ENCODE data around the gene CFAP65. TPM values are rescaled to one million over a fixed set of nuclear protein-coding genes. Genes with fewer than 3 reads are reported as not detected.

Gene CFAP65
- total RNA-seq, 1 donor from 2014 or later = not detected

DNA sequence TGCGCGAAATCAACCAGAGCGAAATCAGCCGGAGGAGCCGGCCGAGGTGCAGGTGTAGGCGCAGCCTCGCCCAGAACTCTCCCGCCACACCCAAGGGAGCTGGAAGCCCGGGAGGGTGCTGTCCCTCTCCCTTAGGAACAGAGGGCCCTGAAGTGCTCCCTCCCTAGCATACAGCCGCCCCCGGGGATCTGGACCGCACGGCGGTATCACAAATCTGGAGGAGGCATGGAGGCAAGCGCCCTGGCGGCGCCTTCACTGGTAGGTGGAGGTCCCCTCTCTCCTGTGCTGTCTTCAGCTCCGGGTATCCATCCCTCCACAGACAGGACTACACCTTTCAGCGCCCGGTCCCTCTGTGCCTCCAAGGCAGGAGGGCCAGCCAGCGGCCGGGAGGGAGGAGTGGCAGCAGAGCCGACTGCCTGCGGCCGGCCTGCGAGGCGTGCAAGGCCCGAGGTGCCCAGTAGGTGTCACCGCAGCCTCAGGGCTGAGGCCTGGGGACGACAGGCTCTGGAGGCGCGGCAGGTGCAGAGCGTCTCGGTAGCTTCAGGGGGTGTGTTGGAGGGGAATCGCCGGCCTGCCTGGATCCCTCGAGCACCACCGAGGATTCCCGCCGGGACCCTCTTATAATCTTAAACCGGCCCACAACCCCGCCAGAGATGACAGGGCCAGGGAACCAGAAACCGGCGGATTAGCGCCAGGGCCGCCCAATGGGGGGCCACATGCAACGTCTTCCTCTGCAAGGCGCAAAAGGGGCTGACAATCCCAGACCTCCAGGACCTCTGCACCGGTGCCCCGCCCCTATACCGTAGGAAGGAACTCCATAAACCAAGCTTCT lies 16.6 kb upstream of the CFAP65 start:
- no peaks in the 10 kb centered on the region for H3K36me3 Mint-ChIP-seq (ENCODE audit: low read depth)
- intact Hi-C loops (cut with micrococcal nuclease) = loop anchor here (1.0 to 5.0 kb wide), 5 partner anchors 61 to 239 kb away; no protein-coding TSS in a partner anchor
- H3K27ac Mint-ChIP-seq = no peak overlapping the region
- peak; percentile 65 for DNase-seq (ENCODE audit: low spot score)
- peaks cover 50% of the 10 kb centered on the region for H3K27me3 Mint-ChIP-seq (ENCODE audit: low read depth)
- H3K4me1 Mint-ChIP-seq (ENCODE audit: low read depth) = peaks cover 4% of the 10 kb centered on the region
- H3K4me3 Mint-ChIP-seq (ENCODE audit: low read depth) = no peak overlapping the region
- no peaks in the 10 kb centered on the region for H3K9me3 Mint-ChIP-seq

- H3K9me3 Mint-ChIP-seq = no peaks in the 10 kb centered on the region
- H3K36me3 Mint-ChIP-seq (ENCODE audit: low read depth) = no peaks in the 10 kb centered on the region
- no peak overlapping the region for H3K27ac Mint-ChIP-seq
- peaks cover 42% of the 10 kb centered on the region for H3K27me3 Mint-ChIP-seq (ENCODE audit: low read depth)
- DNase-seq (ENCODE audit: low spot score) = no peak
- H3K4me1 Mint-ChIP-seq (ENCODE audit: low read depth) = peaks cover 4% of the 10 kb centered on the region
- no peak overlapping the region for H3K4me3 Mint-ChIP-seq (ENCODE audit: low read depth)
- intact Hi-C loops (cut with micrococcal nuclease) = loop anchor here (5.0 kb wide), 1 partner anchor 240 kb away; no protein-coding TSS in a partner anchor
These were observed 15.8 kb upstream of the CFAP65 start for GRCh38 chr2:219056896-219057708.

GRCh38 chr2:219056176-219056895 lies 15.0 kb upstream of the CFAP65 start:
- no peaks in the 10 kb centered on the region for H3K36me3 Mint-ChIP-seq (ENCODE audit: low read depth)
- peaks cover 37% of the 10 kb centered on the region for H3K27me3 Mint-ChIP-seq (ENCODE audit: low read depth)
- H3K4me3 Mint-ChIP-seq (ENCODE audit: low read depth) = no peak overlapping the region
- H3K27ac Mint-ChIP-seq = no peak overlapping the region
- DNase-seq (ENCODE audit: low spot score) = no peak
- peaks cover 2% of the 10 kb centered on the region for H3K4me1 Mint-ChIP-seq (ENCODE audit: low read depth)
- H3K9me3 Mint-ChIP-seq = no peaks in the 10 kb centered on the region
- intact Hi-C loops (cut with micrococcal nuclease) = loop anchor here (5.0 kb wide), 1 partner anchor 241 kb away; no protein-coding TSS in a partner anchor

DNA sequence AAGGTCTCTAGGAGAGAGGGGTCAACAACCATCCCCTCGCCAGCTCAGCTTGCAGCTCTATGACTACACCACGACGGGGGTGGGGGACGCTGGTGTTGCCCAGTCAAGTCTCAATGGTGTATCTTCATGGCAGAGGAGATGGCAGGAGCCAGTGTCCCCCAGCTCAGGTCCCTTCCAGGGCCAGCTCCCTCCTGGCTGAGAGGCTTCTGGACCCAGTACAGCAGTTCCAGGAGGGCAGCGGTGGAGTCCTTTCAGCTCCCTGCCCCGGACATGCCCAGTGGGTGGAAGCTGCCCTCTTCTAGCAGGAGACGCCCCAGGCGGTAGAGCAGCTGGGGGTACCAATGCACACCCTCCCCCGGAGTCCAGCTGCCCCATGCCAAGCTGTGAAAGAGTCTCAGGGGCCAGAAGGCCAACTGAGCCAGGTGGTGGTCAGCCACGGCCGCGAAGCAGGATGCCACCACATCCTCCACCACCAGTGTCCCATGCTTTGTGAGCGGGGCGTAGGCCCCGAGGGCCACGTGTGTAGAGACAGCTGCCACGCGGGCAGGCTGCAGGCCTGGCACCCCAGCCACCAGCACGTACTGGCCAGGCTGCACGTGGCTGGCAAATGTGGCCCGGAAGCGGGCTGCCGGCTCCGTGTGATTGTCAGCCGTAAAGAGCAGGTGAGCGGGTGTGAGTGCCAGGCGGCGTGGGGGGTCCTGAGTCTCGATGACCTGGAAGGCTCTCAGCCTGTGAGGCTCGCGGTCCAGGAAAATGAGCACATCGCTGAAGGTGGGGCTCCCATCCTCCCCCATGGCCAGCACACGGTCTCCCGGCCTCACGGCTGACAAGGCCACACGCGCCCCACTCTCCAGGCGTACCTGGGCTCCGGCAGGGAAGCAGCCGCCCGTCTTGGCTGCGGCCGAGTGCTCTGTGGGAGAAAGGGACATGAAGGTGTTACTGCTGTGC lies 13.9 kb upstream of the CFAP65 start:
- intact Hi-C loops (cut with micrococcal nuclease) = loop anchor here (5.0 kb wide), 1 partner anchor 242 kb away; no protein-coding TSS in a partner anchor
- H3K4me3 Mint-ChIP-seq (ENCODE audit: low read depth) = no peak overlapping the region
- no peaks in the 10 kb centered on the region for H3K9me3 Mint-ChIP-seq
- H3K27ac Mint-ChIP-seq = no peak overlapping the region
- H3K27me3 Mint-ChIP-seq (ENCODE audit: low read depth) = peaks cover 36% of the 10 kb centered on the region
- peaks cover 1% of the 10 kb centered on the region for H3K4me1 Mint-ChIP-seq (ENCODE audit: low read depth)
- no peaks in the 10 kb centered on the region for H3K36me3 Mint-ChIP-seq (ENCODE audit: low read depth)
- no peak for DNase-seq (ENCODE audit: low spot score)

- no peaks in the 10 kb centered on the region for H3K4me1 Mint-ChIP-seq (ENCODE audit: low read depth)
- no peak overlapping the region for H3K27ac Mint-ChIP-seq
- intact Hi-C loops (cut with micrococcal nuclease) = no loop called here
- H3K36me3 Mint-ChIP-seq (ENCODE audit: low read depth) = no peaks in the 10 kb centered on the region
- no peak for DNase-seq (ENCODE audit: low spot score)
- H3K27me3 Mint-ChIP-seq (ENCODE audit: low read depth) = peaks cover 24% of the 10 kb centered on the region
- no peaks in the 10 kb centered on the region for H3K9me3 Mint-ChIP-seq
- H3K4me3 Mint-ChIP-seq (ENCODE audit: low read depth) = no peak overlapping the region
These were observed 8.0 kb upstream of the CFAP65 start for GRCh38 chr2:219049282-219049681.

GRCh38 chr2:219045937-219046550 lies 4.7 kb upstream of the CFAP65 start:
- no peaks in the 10 kb centered on the region for H3K9me3 Mint-ChIP-seq
- H3K27me3 Mint-ChIP-seq (ENCODE audit: low read depth) = peaks cover 38% of the 10 kb centered on the region
- intact Hi-C loops (cut with micrococcal nuclease) = no loop called here
- peaks cover 3% of the 10 kb centered on the region for H3K4me1 Mint-ChIP-seq (ENCODE audit: low read depth)
- DNase-seq (ENCODE audit: low spot score) = no peak
- no peak overlapping the region for H3K4me3 Mint-ChIP-seq (ENCODE audit: low read depth)
- no peaks in the 10 kb centered on the region for H3K36me3 Mint-ChIP-seq (ENCODE audit: low read depth)
- no peak overlapping the region for H3K27ac Mint-ChIP-seq

GRCh38 chr2:219042750-219043149 lies 1.4 kb upstream of the CFAP65 start:
- no peaks in the 10 kb centered on the region for H3K9me3 Mint-ChIP-seq
- no peaks in the 10 kb centered on the region for H3K36me3 Mint-ChIP-seq (ENCODE audit: low read depth)
- H3K27ac Mint-ChIP-seq = no peak overlapping the region
- H3K27me3 Mint-ChIP-seq (ENCODE audit: low read depth) = peaks cover 37% of the 10 kb centered on the region
- no peak for DNase-seq (ENCODE audit: low spot score)
- H3K4me3 Mint-ChIP-seq (ENCODE audit: low read depth) = no peak overlapping the region
- peaks cover 4% of the 10 kb centered on the region for H3K4me1 Mint-ChIP-seq (ENCODE audit: low read depth)
- intact Hi-C loops (cut with micrococcal nuclease) = no loop called here

GRCh38 chr2:219042157-219042556 lies 841 bp upstream of the CFAP65 start:
- Mint-ChIP-seq H3K36me3 (ENCODE audit: low read depth) (no peaks in the 10 kb centered on the region), H3K4me3 (ENCODE audit: low read depth) (no peak overlapping the region), H3K9me3 (no peaks in the 10 kb centered on the region), H3K27me3 (ENCODE audit: low read depth) (peaks cover 37% of the 10 kb centered on the region), H3K27ac (no peak overlapping the region), H3K4me1 (ENCODE audit: low read depth) (peaks cover 4% of the 10 kb centered on the region)
- intact Hi-C loops (cut with micrococcal nuclease) = no loop called here
- DNase-seq (ENCODE audit: low spot score) = no peak

- intact Hi-C loops (cut with micrococcal nuclease) = no loop called here
- Mint-ChIP-seq H3K4me3 (ENCODE audit: low read depth) (no peak overlapping the region), H3K27ac (no peak overlapping the region), H3K36me3 (ENCODE audit: low read depth) (no peaks in the 10 kb centered on the region), H3K9me3 (no peaks in the 10 kb centered on the region), H3K4me1 (ENCODE audit: low read depth) (peaks cover 4% of the 10 kb centered on the region), H3K27me3 (ENCODE audit: low read depth) (peaks cover 40% of the 10 kb centered on the region)
- DNase-seq (ENCODE audit: low spot score) = no peak
These were observed 2.7 kb downstream of the CFAP65 start for GRCh38 chr2:219038600-219038999.

DNA sequence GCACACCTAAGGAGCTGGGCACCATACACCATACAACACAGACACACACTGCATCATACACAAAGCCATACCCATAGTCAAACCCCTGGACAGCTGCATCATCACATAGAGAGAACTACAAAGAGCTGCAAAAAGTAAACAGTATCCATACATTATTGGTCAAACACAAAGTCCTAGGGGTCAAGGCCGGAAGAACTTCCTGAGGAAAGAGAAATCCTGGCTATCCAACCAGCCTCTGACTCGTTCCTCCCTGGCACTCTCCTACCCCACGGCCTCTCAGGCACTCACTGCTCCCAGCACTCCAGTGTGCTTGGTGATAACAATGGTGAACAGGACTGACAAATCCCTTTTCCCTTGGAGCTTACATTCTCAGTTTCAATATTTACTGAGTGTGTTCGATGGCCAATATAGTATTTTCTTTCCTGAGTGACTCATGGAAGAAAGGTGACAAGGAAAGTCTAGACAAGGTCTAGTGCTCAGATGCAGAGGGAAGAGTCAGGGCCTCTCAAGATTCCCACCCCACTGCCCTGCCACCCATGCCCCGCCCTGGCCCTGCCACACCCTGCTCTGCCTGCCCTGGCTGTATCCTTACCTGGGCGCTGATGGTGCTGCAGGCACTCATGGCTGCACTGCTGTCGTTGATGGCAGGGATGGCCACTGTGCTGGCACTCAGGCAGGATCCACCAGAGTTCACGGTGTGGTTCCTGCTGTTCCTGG lies 3.4 kb downstream of the CFAP65 start:
- H3K4me1 Mint-ChIP-seq (ENCODE audit: low read depth) = peaks cover 4% of the 10 kb centered on the region
- H3K27ac Mint-ChIP-seq = no peak overlapping the region
- H3K27me3 Mint-ChIP-seq (ENCODE audit: low read depth) = peaks cover 43% of the 10 kb centered on the region
- no peak overlapping the region for H3K4me3 Mint-ChIP-seq (ENCODE audit: low read depth)
- no peak for DNase-seq (ENCODE audit: low spot score)
- intact Hi-C loops (cut with micrococcal nuclease) = no loop called here
- no peaks in the 10 kb centered on the region for H3K9me3 Mint-ChIP-seq
- no peaks in the 10 kb centered on the region for H3K36me3 Mint-ChIP-seq (ENCODE audit: low read depth)

DNA sequence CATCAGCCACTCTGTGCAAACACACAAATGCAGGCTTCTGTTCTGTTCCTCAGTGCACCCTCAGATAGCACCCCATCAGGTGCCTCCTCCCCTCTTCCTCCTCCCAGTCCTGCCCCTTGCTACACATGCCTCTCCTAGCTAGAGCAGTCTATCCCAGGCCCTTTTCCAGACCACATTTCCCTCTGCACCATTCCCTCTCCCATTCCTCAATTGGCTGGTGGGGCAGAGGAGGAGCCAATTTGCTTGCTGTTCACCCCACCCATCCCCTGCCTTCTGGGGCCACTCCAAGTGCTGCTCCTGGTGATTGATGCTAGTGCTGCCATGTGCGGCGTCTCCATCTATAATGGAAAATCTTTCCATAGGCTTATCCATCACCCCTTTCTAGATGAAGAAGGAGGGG lies 5.4 kb downstream of the CFAP65 start:
- Mint-ChIP-seq H3K9me3 (no peaks in the 10 kb centered on the region), H3K4me1 (ENCODE audit: low read depth) (no peaks in the 10 kb centered on the region), H3K27me3 (ENCODE audit: low read depth) (peaks cover 34% of the 10 kb centered on the region), H3K4me3 (ENCODE audit: low read depth) (no peak overlapping the region), H3K27ac (no peak overlapping the region), H3K36me3 (ENCODE audit: low read depth) (no peaks in the 10 kb centered on the region)
- intact Hi-C loops (cut with micrococcal nuclease) = no loop called here
- DNase-seq (ENCODE audit: low spot score) = no peak
